ENCODE measurements around the gene DDX41.
A peak's percentile ranks its signal among the peaks of the same experiment; 100 is the strongest.
"Not testable (repeated sequence)": the region's sequence is repeated elsewhere in the genome, so short reads cannot be mapped to it uniquely, and the experiment has no call there.

The DDX41 gene

GRCh38 chr5:177516601-177517568, at the start of gene DDX41:
Gene DDX41, minus strand, starts transcription at chr5:177516961. Its CDS starts 16 bp downstream, at chr5:177516945.
- peak; percentile 90 to 93 for DNase-seq (ENCODE audit: low read depth in 1 of 2, low spot score in 1 of 2)

- DNase-seq (ENCODE audit: low read depth in 1 of 2, low spot score in 1 of 2): no peak
Observed at GRCh38 chr5:177565046-177565445, 48.3 kb upstream of the DDX41 start.

- not testable (repeated sequence) for DNase-seq (ENCODE audit: low read depth in 1 of 2, low spot score in 1 of 2)
Observed at GRCh38 chr5:177559446-177559941, 42.7 kb upstream of the DDX41 start.

GRCh38 chr5:177557796-177558195, 41.0 kb upstream of the DDX41 start:
- no peak for DNase-seq (ENCODE audit: low read depth in 1 of 2, low spot score in 1 of 2)

GRCh38 chr5:177557041-177557647, 40.4 kb upstream of the DDX41 start:
- DNase-seq (ENCODE audit: low read depth in 1 of 2, low spot score in 1 of 2): no peak

- no peak for DNase-seq (ENCODE audit: low read depth in 1 of 2, low spot score in 1 of 2)
Observed at GRCh38 chr5:177555665-177556064, 38.9 kb upstream of the DDX41 start.

- DNase-seq (ENCODE audit: low read depth in 1 of 2, low spot score in 1 of 2): no peak
Observed at GRCh38 chr5:177555228-177555627, 38.5 kb upstream of the DDX41 start.

- peak; percentile 92 to 95 for DNase-seq (ENCODE audit: low read depth in 1 of 2, low spot score in 1 of 2)
Observed at GRCh38 chr5:177554474-177555111, 37.8 kb upstream of the DDX41 start, which contains the start of gene FAM193B. Gene FAM193B, minus strand, starts transcription at chr5:177554563. Its CDS starts 105 bp downstream, at chr5:177554458.

GRCh38 chr5:177553671-177554429, 37.1 kb upstream of the DDX41 start:
- peak in 1 of 2 donors; percentile 19 for DNase-seq (ENCODE audit: low read depth in 1 of 2, low spot score in 1 of 2)

- no peak for DNase-seq (ENCODE audit: low read depth in 1 of 2, low spot score in 1 of 2)
Observed at GRCh38 chr5:177552839-177553455, 36.2 kb upstream of the DDX41 start.

- DNase-seq (ENCODE audit: low read depth in 1 of 2, low spot score in 1 of 2): no peak
Observed at GRCh38 chr5:177550122-177550521, 33.4 kb upstream of the DDX41 start.

GRCh38 chr5:177548495-177548894, 31.7 kb upstream of the DDX41 start:
- no peak for DNase-seq (ENCODE audit: low read depth in 1 of 2, low spot score in 1 of 2)

- DNase-seq (ENCODE audit: low read depth in 1 of 2, low spot score in 1 of 2): no peak
Observed at GRCh38 chr5:177547736-177548135, 31.0 kb upstream of the DDX41 start.

GRCh38 chr5:177546258-177546741, 29.5 kb upstream of the DDX41 start:
- DNase-seq (ENCODE audit: low read depth in 1 of 2, low spot score in 1 of 2): no peak

- no peak for DNase-seq (ENCODE audit: low read depth in 1 of 2, low spot score in 1 of 2)
Observed at GRCh38 chr5:177545487-177546257, 28.9 kb upstream of the DDX41 start.

GRCh38 chr5:177542816-177543465, 26.2 kb upstream of the DDX41 start:
- no peak for DNase-seq (ENCODE audit: low read depth in 1 of 2, low spot score in 1 of 2)

GRCh38 chr5:177540438-177540837, 23.7 kb upstream of the DDX41 start:
- no peak for DNase-seq (ENCODE audit: low read depth in 1 of 2, low spot score in 1 of 2)

- no peak for DNase-seq (ENCODE audit: low read depth in 1 of 2, low spot score in 1 of 2)
Observed at GRCh38 chr5:177539411-177539810, 22.6 kb upstream of the DDX41 start.

GRCh38 chr5:177538876-177539275, 22.1 kb upstream of the DDX41 start:
- no peak for DNase-seq (ENCODE audit: low read depth in 1 of 2, low spot score in 1 of 2)
